22Rv1 (cell line): ENCODE results near the gene ATP8B4.

ENCODE experiments used
- H3K27ac ChIP-seq: fragments of 450-650 bp; 2 replicates; pipeline ENCODE4 v1.5.1; 2017
- ZFX ChIP-seq: fragments of 450-650 bp; IDR thresholded peaks from 2 replicates; pipeline ENCODE4 v1.6.1; 2017; ENCODE audit warnings: antibody characterized with exemption, borderline replicate concordance
- TF ChIP-seq, protein P1 (sequence below): fragments of 450-650 bp; IDR thresholded peaks from 2 replicates; pipeline ENCODE4 v1.5.1; 2017; ENCODE audit warnings: mild to moderate bottlenecking

ATP8B4 gene

GRCh38 chr15:49901996-49902684 lies 216.9 kb downstream of the ATP8B4 start:
- TF ChIP-seq, protein P1, sequence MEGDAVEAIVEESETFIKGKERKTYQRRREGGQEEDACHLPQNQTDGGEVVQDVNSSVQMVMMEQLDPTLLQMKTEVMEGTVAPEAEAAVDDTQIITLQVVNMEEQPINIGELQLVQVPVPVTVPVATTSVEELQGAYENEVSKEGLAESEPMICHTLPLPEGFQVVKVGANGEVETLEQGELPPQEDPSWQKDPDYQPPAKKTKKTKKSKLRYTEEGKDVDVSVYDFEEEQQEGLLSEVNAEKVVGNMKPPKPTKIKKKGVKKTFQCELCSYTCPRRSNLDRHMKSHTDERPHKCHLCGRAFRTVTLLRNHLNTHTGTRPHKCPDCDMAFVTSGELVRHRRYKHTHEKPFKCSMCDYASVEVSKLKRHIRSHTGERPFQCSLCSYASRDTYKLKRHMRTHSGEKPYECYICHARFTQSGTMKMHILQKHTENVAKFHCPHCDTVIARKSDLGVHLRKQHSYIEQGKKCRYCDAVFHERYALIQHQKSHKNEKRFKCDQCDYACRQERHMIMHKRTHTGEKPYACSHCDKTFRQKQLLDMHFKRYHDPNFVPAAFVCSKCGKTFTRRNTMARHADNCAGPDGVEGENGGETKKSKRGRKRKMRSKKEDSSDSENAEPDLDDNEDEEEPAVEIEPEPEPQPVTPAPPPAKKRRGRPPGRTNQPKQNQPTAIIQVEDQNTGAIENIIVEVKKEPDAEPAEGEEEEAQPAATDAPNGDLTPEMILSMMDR = no peak
- no peak for TF ChIP-seq ZFX
- H3K27ac ChIP-seq = no peak overlapping the region

DNA sequence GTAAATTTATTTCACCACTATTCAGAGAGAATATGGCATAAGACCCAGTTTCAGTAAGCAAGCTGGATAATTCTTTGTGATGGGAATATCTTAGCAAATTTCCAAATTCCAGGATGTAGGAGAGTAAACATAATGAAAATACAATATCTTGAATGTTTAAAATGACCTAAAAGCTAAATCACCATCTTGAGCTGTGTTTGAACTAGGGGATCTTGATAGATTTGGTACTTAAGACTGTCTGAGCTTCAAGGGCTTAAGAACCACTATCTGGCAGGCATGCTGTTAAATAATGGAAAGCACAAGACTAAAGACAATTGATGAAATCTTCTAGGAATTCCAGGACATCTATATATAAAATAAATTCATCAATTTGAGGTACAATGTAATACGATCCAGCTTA lies 217.7 kb downstream of the ATP8B4 start:
- no peak for TF ChIP-seq ZFX
- TF ChIP-seq, protein P1 = no peak
- no peak overlapping the region for H3K27ac ChIP-seq

GRCh38 chr15:49900903-49901235 lies 218.2 kb downstream of the ATP8B4 start:
- TF ChIP-seq, protein P1 = no peak
- TF ChIP-seq ZFX = no peak
- H3K27ac ChIP-seq = no peak overlapping the region

GRCh38 chr15:49900006-49900902 lies 218.8 kb downstream of the ATP8B4 start:
- no peak for TF ChIP-seq ZFX
- TF ChIP-seq, protein P1 = no peak
- no peak overlapping the region for H3K27ac ChIP-seq

- H3K27ac ChIP-seq = no peak overlapping the region
- no peak for TF ChIP-seq ZFX
- TF ChIP-seq, protein P1 = no peak
Observed at GRCh38 chr15:49898575-49899283, 220.3 kb downstream of the ATP8B4 start.

GRCh38 chr15:49898097-49898496 lies 220.9 kb downstream of the ATP8B4 start:
- TF ChIP-seq, protein P1 = no peak
- no peak for TF ChIP-seq ZFX
- no peak overlapping the region for H3K27ac ChIP-seq
